IPS DF 4.7 (cell line): ENCODE results near the gene IDH2.
A peak's percentile ranks its signal among the peaks of the same experiment; 100 is the strongest.
"Not testable (repeated sequence)": the region's sequence is repeated elsewhere in the genome, so short reads cannot be mapped to it uniquely, and the experiment has no call there.

Experiments used
- DNase-seq: peaks from one replicate; pipeline ENCODE4 v3.0.0-alpha.2; 2013; ENCODE audit warnings: low spot score; ENCODE audit errors: extremely low read depth

The IDH2 gene

DNA sequence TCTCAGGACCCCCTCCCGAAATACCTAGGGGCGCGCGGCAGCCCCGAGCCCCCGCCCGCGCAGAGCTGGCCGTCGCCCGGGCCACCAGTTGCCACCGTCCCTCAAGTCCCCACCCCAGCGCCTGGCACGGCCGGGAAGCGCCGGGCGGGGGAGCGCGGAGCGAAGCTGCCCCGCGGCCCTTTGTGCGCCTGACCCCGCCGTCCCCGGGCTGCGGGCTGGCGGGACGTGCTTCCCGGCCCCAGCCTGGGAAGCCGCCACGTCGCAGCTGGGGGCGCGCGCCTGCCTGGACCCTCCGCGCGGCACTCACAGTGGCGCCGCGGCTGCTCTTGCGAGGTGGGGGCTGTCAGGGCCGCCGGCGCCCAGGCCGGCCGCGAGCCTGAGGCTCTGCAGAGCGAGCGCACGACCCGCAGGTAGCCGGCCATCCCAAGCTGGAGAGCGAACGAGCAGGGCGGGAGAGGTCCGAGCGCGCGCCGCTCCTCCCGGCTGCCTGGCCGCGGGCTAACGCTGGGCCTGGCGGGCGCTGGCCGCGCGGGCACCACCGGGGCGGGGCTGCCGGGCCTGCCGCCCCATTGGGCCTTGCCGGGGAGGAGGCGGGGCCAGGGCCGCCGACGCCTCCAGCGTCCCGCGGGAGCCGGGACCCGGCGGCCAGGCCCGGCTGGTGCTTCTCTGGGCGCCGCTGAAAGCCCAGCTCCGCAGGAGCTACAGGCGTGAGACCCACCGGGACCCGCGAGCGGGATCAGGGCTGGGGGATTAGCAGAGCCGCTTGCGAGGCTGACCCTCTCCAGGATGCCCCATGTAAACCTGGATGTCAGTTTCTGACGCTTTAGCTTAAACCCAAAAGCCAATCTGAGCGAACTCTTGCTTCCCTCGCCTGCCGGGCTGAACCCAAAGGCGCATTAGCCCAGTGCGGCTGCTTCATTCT lies at the start of gene IDH2:
Gene IDH2 (minus strand): TSS at position 500 of the 922 bp plus-strand sequence. CDS start 78 bp downstream, at position 422.
- DNase-seq = no peak

DNA sequence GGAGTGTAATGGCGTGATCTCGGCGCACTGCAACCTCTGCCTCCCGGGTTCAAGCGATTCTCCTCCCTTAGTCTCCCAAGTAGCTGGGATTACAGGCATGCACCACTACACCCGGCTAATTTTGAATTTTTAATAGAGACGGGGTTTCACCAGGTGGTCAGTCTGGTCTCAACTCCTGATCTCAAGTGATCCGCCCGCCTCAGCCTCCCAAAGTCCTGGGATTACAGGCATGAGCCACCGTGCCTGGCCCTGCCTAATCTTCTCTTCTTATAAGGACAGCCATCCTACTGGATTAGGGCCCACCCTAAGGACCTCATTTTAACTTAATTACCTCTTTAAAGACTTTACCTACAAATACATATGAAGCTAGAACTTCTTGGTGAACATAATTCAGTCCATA lies 48.3 kb upstream of the IDH2 start:
- DNase-seq = not testable (repeated sequence)

DNA sequence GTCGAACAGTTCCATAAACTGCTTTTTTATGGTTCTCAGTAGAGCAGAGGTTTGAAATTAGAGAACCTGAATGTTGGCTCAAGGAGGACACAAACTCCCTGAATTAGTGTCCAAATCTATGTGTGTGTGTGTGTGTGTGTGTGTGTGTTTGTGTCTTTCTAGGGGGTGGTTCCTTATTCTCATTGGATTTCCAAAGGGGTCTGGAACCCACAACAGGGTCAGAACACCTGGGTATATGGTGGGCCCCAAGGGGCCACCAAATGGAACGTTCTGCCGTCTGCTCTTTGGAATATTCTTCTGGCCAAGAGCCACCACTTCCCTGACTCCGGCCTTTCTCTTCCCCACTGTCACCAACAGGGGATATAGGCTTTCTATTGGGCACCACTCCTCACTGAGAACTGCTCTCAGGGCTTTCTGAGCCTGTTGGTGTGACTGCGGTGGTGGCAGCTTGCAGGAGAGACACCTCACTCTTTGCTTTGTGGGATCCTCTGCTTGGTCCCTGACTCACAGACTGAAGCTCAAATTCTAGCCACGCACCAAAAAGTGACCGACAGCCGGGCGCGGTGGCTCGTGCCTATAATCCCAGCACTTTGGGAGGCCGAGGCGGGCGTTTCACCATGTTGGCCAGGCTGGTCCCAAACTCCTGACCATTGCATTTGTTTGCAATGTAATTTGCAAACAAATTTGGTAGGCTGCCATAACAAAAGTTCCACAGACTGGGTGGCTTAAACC lies 47.5 kb upstream of the IDH2 start:
- no peak for DNase-seq

DNA sequence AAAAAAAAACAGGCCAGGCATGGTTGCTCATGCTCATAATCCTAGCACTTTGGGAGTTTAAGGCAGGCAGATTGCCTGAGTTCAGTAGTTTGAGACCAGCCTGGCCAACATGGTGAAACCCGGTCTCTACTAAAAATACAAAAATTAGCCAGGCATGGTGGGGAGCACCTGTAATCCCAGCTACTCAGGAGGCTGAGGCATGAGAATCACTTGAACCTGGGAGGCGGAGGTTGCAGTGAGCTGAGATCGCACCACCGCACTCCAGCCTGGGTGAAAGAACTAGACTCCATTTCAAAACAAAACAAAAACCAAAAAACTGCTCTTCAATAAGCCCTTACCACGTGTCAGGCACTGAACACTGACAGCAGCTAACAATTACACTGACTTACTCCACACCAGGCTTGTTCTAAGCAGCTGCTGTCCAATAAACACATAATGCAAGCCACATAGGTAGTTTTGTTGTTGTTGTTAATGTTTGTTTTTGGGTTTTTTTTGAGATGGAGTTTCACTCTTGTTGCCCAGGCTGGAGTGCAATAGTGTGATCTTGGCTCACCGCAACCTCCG lies 44.0 kb upstream of the IDH2 start:
- not testable (repeated sequence) for DNase-seq

DNA sequence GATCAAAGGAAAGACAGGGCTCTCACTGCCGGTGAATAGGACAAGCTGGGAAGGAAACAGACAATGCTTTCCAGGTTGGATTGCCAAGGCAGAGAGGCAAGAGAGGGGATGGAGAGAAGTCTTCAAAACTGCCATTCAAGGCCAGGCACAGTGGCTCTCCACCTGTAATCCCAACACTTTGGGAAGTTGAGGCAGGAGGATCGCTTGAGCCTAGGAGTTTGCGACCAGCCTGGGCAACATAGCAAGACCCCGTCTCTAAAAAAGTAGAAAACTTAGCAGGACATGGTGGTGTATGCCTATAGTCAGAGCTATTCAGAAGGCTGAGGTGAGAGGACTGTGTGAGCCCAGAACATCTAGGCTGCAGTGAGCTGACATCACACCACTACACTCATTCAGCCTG lies 43.5 kb upstream of the IDH2 start:
- DNase-seq = no peak

DNA sequence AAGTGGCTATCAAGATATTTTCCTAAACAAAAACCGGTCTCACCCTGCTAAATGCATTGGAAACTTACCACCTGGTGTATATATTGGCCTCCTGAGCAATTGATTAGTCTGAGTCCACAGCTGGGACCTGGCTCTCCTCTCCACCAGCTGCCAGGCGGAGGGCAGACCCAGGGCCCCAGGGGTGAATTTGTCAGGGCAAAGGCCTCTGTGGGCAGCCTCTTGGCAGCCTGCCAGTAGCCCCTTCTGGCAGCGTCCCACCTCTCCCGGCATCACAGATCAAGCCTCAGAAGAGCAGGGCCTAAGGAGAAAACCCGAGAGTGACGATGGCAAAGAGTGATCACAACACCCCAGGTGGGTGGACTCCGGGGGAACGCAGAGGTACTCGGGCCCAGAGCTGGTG lies 43.0 kb upstream of the IDH2 start:
- no peak for DNase-seq

DNA sequence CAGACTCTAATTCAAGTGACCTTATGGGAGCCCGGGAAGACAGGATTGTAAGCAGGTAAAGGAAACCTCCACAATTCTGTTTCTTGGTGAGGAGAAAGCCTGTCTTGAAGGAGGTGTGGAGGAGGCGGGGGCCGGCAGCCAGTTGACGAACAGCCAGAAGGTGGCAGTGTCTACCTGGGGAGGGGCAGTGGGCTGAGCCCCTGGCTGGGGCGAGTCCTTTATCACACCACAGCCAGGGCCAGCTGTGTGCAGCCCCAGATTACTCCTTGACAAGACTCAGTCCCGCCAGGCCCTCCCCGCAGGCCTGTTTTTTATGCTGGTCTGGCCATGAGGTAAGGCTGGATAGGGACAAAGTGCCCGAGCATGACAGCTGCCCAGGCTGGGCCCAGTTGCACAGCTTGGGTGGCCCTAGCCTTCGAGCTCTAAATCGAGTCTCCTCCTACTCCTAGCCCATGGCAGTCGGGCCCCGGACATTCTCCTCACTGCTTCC lies 40.9 kb upstream of the IDH2 start:
- DNase-seq = peak; percentile 68

DNA sequence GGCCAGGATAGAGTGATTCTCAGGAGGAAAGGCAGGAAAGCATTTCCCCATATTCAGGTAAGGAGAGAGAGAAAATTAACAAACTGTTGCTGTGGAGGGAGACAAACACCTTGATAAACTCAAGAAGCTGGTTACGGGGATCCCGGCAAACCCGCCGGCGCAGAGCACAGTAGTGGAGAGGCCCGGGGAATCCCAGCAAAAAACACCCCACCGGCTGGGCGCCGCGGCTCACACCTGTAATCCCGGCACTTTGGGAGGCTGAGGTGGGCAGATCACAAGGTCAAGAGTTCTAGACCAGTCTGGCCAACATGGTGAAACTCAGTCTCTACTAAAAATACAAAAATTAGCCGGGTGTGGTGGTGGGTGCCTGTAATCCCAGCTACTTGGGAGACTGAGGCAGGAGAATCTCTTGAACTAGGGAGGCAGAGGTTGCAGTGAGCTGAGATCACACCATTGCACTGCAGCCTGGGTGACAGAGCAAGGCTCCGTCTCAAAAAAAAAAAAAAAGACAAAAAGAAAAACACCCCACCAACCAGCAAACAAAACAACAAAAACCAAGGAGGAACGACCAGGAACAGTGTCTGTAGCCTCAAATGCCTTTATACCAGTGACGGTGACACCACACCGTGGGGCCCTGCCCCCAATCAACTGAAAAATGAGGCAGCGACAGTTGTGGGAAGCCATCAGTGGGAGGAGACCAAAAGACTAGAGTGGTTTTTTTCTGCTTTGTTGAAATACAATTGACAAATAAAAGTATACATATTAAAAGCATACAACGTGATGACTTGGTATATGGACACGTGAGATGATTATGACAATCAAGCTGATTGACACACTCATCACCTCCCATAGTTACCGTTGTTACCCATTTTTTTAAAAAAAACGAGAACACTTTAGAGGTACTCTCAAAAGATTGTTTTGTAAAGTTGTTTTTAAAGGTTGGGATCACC lies 40.2 kb upstream of the IDH2 start:
- no peak for DNase-seq

DNA sequence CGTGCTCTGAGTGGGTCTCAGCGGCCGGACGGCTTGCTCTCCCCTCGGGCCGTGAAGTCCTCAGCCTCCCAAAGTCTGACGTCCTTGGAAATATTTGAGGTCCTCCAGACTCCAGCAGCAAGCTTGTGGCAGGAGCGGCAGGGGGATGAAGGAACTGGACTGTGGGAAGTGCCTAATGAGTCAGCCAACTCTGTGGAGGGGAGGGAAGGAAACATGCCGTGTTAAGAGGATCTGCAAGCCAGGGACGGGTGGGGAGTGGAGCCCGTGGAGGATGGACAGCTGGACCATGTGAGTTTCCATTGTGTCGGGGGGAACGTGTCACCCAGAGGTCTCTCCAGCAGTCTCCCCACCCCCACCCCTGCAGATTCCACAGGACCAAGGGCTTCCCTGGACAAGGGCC lies 39.4 kb upstream of the IDH2 start:
- no peak for DNase-seq

DNA sequence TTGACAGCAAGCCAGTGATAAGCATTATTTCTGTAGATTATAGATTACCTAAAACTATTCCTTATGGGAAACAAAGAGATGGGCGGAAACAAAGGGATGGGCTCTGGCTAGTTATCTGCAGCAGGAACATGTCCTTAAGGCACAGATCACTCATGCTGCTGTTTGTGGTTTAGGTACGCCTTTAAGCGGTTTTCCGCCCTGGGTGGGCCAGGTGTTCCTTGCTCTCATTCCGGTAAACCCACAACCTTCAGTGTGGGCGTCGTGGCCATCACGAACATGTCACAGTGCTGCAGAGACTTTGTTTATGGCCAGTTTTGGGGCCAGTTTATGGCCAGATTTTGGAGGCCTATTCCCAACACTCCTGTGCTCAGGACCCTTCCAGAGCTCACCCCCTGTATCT lies 37.3 kb upstream of the IDH2 start:
- not testable (repeated sequence) for DNase-seq

DNA sequence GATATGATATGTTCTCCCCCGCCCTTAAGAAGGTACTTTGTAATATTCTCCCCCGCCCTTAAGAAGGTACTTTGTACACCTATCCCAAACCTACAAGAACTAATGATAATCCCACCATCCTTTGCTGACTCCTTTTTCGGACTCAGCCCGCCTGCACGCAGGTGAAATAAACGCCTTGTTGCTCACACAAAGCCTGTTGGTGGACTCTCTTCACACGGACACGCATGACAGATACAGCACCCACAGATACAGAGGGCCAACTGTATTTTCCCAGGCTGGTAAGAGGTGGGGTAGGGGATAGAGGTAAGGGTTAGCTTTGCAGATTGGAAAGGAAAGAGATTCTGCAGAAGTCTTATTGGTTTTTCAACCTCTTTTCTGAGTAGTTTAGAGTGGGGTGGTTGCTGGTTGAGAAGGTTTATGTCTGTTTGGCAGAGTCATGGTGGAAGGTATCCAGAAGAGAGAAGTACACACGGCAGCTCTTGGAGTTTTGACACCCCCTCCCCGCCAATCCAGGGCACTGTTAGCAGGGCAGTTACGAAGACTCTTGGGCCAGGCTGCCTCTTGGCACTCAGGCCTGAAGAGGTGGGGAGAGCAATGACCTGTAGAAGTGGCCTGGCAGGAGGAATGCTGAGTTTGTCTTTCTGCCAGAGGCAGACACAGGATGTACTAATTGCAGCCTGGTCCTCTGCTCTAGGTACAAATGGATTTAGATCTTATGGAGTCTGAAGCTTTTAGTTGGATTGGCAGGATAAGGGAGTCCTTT lies 36.0 kb upstream of the IDH2 start:
- no peak for DNase-seq

DNA sequence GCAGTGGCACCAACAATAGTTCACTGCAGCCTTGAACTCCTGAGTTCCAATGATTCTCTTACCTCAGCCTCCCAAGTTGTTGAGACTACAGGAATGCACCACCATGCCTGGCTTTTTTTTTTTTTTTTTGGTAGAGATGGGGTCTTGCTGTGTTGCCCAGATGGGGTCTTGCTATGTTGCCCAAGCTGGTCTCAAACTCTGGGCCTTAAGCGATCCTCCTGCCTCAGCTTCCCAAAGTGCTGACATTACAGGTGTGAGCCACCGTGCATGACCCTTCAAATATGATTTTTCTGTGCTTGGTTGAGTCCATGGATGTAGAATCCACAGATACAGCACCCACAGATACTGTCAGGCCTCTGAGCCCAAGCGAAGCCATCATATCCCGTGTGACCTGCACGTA lies 30.2 kb upstream of the IDH2 start:
- no peak for DNase-seq

DNA sequence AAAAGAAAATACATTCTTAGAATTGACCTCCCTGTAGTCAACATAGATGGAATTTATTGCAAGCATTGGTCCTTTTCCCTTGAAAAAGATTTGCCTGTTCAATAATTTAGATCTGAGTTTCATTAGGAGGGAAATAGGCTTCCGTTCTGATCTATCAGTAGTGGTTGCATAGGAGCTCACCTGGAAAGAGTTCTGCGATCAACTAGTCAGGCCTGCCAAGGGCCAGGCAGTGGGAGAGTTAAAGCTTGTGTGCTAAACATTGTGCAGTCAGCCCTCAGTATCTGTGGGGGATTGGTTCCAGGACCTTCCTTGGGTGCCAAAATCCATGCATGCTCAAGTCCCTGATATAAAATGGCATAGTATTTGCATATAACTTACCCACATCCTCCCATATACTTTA lies 29.6 kb upstream of the IDH2 start:
- no peak for DNase-seq

DNA sequence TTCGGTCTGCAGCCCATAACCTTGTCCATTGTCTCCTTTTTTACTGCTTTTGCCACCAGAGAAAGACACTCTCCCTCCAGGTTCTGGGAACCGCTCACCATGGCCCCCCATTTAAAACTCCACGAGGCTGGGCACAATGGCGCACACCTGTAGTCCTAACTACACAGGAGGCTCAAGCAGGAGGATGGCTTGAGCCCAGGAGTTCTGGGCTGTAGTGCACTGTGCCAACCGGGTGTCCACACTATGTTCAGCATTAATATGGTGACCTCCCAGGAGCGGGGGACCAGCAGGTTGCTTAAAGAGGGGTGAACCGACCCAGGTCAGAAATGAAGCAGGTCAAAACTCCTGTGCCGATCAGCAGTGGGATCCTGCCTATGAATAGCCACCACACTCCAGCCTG lies 28.0 kb upstream of the IDH2 start:
- no peak for DNase-seq

DNA sequence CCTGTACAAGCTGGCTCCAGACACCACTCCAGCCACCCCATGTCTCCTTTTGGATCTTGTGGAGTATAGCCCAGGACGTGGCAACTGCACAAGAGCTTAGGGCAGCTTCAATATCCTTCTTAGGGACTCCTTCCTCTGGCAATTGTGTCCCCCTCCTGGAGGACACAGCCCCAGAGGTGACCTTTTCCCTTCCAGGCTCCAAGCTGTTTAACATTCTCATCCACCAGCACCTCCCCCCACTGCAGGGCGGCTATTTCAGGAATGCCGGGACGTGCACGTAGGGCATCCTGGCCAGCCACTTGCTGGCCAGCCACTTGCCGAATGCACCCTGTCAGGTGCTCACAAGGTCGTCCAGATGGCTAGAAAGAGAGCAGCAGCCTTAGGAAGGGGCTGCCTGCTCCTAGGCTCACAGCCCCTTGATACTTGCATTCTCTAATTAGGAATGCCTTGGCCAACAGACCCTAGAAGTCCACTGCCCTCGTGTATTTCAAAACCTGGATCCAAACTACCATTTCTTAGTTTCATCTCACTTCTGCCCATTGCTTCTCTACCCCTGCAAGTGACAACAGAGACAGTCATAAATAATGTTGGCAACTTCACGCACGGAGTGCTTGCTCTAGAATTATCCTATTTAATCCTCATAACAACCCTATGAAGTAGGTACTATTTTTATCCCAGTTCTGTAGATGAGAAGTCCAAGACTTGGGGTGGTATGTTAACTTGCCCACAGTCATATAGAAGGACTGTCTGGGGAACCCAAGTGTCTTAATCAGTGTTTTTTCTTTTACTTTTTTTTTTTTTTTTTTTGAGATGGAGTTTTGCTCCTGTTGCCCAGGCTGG lies 24.5 kb upstream of the IDH2 start:
- DNase-seq = no peak

DNA sequence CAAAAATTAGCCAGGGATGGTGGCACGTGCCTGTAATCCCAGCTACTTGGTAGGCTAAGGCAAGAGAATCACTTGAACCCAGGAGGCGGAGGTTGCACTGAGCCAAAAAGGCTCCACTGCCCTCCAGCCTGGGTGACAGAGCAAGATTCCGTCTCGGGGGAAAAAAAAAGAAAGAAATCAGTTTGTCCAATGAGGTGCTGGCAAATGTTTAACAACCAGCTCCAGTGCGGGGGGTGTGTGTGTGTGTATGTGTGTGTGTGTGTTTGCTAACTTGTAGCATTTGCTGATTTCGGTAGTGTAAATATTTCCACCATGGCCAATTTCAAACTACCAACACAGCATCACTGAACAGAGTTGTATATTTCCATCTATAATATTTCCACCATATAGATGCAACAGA lies 23.8 kb upstream of the IDH2 start:
- DNase-seq = no peak

DNA sequence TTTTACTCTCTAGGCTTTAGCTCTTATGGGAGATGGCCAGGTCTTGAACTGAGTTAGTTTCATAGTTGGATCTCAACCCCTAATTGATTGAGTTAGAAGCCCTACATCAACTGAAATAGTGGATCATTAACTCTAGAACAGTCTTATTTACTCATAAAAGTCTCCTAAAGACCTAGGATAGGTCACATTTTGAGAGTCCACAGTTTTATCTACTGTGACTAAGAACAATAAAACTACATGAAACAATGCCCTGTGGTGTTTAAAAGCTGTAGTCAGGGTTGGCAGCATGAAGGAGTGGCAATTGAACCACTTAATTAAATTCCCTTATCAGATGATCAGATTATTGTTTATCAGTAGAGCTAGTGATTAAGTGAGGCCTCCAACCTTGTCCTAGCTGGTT lies 22.2 kb upstream of the IDH2 start:
- DNase-seq = no peak

DNA sequence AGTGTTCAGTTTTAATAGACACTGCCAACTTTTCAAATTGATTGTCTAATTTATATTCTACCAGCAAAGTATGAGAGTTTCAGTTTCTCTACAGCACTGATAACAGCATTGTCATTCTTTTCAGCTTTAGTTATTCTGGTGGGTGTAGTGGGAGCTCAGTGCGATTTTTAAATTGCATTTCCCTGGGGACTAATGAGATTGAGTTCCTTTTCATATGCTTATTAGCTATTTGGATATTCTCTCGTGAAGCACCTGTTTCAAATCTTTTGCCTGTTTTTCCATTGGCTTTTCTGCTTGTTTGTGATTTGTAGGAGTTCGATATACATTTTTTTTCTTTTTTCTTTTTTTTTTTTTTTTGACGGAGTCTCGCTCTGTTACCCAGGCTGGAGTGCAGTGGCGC lies 18.8 kb upstream of the IDH2 start:
- DNase-seq = no peak

DNA sequence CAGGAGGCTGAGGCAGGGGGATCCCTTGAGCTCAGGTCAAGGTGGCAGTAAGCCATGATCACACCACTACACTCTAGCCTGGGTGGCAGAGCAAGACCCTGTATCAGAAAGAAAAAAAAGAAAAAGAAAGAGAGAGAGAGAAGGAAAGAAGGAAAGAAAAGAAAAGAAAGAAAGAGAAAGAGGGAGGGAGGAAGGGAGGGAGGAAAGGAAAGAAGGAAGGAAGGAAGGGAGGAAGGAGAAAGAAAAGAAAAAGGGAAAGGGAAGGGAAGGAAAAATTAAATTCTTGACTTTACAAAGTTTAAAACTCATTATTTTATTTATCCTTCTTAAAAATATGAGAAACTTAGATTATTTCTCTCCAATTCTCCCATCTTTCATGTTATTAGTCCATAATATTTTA lies 17.1 kb upstream of the IDH2 start:
- DNase-seq = no peak
